HG03378 (cell line): ENCODE results near the gene GNA12.
A peak's percentile ranks its signal among the peaks of the same experiment; 100 is the strongest.

Source experiments
- ATAC-seq: cut with Tn5 transposase; IDR thresholded peaks from one replicate; pipeline ENCODE4 v1.9.1; 2021; ENCODE audit warnings: mild to moderate bottlenecking, moderate library complexity; ENCODE audit not compliant: unreplicated experiment

GNA12 gene

DNA sequence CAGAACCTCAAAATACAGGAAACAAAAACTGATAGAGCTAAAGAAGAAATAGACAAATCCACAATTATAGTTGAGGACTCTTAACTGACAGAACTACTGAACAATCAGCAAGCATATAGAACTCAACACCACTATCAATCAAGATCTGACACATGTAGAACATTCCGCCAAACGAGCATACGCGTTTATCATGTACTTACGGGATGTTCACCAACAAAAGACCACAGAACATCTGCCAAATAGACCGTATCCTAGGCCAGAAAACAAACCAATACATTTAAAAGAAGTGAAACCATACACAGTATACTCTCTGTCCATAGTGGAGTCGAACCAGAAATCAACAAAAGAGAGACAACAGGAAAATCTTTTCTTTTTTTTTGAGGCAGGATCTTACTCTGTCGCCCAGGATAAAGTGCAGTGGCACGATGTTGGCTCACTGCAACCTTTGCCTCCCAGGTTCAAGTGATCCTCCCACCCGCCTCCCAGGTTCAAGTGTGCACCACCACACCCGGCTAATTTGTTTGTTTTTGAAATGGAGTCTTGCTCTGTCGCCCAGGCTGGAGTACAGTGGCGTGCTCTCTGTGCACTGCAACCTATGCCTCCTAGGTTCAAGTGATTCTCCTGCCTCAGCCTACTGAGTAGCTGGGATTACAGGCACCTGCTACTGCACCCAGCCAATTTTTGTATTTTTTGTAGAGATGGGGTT is 5.1 kb downstream of the GNA12 start:
- peak; percentile 74 for ATAC-seq

DNA sequence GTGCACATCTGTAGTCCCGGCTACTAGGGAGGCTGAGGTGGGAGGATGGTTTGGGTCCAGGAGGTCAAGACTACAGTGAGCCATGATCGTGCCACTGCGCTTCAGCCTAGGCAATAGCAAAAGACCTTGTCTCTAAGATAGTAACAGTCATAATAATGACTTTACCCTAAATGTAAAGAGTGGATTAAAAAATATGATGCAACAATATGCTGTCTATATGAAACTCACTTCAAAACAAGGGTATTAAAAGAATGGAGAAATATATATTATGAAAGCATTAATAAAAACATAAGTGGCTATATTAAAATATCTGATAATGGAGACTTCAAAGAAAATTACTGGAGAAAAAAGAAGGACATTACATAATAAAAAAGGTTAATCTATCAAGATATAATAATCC is 5.7 kb downstream of the GNA12 start:
- no peak for ATAC-seq

DNA sequence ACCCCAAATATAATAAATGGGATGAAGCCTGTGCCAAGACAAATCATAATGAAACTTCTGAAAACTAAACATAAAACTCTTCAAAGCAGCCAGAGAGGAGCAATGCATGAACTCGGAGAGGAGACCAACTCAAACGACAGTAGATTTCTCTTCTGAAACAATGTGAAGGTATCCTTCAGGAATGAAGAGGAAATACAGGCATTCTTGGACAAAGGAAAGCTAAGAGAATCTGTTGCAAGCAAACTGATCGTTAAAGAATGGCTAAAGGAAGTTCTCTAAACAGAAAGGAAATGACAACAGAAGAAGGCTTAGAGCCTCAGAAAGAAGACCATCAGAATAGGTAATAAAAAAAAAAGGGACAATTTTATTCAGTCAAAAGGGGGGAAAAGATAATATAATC is 6.6 kb downstream of the GNA12 start:
- no peak for ATAC-seq

DNA sequence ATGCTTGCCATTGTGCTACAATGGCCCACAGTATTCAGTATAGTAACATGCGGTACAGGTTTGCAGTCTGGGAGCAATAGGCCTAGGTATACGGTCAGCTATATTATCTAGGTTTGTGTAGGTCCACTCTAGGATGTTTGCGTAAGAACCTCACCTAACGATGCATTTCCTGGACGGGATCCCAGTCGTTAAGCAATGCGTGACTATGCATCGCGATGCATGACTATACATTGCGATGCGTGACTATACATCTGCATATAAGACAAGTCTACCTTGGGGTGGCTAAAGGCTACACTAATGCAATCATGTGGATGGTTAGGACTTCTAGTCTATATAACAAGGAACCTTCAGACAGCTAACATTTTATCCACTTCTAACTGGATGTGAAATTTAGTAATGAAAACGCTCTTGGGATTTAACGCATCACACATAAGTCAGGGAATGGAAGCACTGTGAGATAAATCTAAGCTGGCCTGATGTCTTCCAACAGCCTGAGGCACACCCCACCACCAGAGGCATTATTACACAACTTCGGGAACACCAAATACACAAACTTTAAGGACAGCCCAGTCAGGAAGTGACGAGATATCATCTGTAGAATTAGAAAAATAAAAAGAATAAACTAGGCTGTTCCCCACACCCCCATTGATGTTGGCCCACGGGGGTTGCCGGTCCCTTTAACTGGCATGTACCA is 9.2 kb downstream of the GNA12 start:
- ATAC-seq, result no peak

DNA sequence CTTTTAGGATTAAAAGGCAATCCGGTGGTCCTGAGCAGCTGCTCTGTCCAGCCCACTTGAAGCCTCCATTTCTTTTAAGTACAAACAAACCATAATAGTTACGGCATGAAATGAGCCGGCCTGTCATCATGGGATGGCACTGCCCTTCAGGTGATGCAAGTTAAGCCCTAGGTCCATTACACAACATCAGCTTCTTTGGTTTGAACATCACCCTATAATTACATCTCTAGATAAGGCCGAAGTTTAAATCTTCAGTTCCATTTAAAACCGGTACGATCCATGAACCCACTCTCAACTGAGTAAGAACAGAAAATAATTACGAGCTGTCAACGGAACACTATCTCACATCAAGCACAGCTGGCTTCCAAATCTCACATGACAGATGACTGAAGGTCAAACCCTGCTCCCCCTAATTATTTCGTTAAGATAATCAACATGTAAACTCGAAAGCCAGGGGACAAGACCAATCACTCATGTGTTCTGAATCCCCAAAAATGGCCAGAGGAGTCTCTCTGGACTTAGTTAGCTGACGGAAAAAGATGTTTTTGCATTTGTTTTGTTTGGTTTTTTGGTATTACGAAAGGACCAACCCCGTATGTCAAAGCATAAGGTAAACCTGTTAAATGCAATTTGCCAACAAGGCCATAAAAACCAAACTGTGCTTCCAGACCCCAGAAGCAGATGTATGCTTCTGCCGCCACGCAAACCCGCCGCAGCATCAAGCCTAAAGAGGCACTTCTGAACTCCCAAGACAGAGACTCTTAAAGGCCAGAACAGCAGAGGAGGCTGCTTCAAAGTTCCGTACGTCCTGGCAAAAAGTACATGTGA is 10.8 kb downstream of the GNA12 start:
- ATAC-seq, result no peak

DNA sequence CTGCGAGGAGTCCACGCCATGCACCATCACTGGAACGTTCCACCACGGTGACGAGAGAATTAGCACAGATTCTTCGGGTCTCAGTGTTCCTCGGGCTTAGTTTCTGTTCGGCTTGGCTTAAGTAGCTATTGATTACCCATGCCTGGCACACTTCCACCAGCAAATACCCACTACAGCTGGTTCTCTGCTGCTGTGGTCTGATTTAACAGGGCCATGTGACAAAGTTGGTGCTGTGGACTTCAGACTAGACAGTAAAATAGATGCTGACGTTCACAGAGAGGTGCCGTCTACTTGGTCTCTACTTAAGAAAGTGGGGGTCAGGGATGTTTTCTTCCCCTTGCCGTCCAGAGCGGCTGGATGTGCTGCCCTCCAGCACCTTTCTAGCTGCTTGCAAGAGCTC is 11.6 kb downstream of the GNA12 start:
- ATAC-seq, result no peak

DNA sequence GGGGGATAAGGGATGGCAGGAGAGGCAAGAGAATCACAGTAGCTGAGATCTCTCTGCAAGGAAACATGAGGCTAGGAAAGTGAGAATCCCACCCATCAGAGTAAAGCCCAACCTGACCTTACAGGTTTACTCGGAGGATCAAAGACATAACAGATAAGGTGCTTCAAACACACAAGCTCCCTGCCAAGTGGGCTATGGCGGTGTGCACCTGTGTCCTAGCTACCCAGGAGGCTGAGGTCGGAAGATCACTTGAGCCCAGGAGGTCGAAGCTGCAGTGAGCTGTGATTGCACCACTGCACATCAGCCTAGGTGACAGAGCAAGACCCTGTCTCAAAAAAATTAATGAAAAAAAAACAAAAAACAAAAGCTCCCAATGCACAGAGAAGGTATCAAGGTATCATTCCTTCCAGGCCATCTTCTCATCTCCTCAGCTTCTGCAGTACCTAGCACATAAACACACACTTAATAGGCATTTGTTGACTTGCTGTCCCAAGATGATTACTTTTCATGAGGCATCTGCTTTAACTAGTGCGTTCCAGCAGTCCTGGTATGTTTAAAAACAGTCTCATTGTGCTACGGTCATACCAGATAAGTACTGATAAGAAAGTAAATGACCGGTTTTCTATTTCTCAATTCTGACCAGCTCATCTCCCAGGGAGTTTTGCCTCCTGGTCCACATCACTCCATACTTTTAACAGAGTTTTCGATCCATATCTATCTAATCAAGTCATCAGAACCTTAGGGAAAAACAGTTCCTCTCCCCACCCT is 13.3 kb downstream of the GNA12 start:
- ATAC-seq, result no peak

DNA sequence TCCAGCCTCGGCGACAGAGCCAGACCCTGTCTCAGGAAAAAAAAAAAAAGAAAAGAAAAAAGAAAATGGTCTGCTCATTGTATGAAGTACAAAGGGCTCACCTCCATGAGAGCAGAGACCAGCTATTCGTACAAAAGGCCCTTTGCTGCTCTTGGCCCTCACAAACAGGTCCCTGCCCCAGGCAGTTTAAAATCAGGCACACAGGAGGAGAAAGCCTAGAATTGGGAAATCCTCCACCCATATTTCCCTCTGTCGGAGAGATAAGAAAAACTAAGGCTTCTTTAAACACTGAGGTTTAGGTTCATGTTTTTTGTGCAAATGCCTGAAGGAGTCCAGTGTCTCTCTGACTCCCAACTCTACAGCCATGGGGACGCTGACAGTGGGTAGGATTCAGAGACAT is 15.1 kb downstream of the GNA12 start:
- ATAC-seq, result no peak

DNA sequence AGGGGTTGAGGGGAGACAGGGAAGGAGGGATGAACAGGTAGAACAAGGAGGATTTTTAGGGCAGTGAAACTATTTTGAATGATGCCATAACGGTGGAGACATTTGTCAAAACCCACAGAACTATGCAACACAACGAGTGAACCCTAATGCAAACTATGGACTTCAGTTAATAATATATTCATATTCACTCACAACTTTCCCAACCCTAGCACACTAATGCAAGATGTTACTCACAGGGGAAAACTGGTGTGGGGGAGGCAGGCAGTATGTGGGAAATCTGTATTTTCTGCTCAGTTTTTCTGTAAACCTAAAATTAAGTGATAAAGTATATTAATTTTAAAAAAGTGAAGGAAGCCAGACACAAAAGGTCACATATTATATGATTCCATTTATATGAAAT is 17.3 kb downstream of the GNA12 start:
- no peak for ATAC-seq

DNA sequence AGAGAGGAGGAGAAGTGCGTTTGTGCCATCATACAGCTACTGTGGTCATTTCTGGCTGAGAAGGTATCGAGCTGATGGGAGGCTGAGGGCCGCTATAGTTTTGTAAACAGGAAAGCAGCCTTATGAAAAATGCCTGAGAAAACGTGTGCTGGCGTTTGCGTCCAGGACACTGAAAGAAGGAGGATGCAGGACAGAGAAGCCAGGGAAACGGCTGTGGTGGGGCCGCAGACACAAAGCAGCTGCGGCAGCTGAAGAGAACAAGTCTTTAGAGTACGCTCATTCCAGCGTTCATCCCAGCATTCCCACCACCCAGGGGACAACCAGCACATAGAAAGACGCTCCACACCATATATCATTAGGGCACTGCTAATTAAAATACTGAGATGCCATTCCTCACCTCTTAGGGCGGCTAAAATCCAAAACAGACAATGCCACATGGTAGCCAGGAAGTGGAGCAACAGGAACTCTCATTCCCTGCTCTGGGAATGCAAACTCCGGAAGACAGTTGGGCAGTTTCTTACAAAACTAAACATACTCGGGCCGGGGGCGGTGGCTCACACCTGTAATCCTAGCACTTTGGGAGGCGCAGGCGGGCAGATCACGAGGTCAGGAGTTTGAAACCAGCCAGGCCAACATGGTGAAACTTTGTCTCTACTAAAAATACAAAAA is 18.4 kb downstream of the GNA12 start:
- ATAC-seq, result no peak

DNA sequence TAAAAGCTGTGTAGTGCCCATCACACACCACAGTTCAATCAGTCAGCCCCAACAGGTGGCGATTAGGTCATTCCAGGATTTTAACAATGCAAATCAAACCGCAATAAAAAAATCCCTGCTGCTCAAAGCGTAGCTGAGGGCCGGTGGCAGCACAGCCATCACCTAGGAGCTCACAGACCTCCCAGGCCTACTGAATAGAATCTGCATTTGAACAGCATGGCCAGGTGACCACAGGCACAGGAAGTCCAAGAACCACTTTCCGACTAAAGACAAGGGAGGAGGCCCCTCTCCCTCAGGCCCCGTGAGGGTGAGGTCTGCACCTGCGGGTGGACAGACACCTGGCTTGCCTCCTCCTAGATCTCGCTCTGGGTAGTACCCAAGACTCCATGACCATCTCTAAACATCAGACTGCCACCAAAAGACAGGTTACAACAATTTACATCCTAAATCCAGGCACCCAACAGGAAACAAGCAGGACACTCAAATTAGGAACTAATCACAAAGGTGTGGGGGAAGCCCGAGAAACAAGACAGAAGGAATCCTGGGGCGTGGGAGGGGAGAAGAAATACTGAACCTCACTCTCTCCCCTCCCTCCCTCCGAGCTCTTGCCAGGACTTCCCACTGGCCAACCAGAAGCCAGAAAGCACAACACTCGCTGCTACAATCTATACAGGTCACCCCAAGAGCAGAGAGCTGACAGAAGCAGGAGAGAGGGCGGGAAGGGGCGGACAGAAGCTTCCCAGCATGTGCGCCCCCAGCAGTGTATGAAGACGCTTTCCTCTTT is 19.2 kb downstream of the GNA12 start:
- ATAC-seq, result no peak

DNA sequence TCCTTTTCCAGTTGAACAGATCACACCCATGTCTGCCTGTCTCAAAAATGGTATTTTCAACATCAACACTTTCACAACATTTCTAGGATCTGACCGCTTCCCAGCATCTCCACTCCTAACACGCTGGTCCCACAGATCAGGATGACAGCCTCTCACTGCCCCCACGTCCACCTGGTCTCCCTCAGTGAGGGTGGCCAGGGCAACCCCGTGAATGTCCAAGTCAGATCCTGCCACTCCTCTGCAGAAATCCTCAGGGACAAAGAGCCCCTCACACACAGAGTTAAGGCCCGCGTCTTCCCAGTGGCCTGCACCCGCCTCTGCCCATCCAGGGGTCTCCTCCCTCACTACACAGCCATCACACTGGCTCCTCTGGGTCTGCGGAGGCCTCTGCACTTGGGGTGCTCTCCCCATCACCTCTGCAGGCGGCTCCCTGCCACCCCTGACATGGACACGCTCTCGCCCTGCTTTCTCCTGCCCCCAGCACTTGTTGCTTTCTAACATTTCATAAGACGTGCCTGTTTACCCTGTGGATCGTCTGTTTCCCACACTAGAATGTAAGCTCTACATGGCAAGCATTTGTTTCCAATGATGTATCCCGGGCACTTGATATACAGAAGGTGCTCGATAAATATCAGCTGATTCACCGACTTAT is 20.0 kb downstream of the GNA12 start:
- ATAC-seq, result no peak

DNA sequence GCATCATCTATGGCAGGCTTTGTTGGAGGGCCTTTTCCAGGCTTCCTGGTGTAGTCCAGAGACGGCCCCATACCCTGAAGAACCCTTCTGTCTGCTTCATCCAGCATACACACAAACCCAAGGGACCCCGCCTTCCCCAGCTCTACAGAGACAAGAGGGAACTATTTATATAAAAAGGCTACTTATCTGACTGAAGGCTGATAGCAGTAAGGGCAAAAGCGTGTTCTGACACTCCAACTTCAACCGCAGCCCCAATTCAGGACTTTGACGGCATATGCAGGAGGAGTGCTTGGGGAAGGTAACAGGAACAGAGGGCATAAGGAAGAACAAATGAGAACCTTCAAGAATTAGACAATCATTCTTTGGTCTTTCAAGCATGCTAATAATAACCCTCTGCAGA is 21.0 kb downstream of the GNA12 start:
- ATAC-seq, result no peak

DNA sequence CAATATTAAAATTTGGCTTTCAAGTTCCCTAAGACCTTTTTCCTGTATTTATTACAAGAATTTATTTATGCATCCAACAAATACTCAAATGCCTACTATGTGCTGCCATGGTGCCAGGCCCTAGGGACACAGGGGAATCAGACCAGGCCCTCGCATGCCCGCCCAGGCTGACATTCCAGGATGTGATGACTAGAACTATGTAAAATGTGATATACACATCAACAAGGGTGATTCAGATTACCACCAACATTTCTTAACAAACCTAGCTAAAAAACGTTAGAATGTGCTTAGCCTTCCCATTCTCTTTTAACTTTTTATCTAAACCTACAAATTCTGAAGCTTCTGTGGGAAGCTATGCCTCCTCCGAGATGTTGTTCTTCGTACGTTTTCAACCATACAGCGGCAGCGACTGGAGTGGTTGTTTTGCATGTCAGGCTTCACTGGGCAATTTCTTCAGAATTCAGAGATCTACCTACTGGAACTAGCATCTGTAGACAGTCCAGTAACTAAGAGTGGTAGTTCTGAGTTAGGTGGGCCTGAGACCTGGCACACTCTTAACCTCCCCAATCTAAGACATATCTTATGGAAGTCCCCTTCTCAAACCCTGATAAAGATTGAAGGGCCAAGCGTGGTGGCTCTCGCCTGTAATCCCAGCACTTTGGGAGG is 22.1 kb downstream of the GNA12 start:
- peak; percentile 51 for ATAC-seq

DNA sequence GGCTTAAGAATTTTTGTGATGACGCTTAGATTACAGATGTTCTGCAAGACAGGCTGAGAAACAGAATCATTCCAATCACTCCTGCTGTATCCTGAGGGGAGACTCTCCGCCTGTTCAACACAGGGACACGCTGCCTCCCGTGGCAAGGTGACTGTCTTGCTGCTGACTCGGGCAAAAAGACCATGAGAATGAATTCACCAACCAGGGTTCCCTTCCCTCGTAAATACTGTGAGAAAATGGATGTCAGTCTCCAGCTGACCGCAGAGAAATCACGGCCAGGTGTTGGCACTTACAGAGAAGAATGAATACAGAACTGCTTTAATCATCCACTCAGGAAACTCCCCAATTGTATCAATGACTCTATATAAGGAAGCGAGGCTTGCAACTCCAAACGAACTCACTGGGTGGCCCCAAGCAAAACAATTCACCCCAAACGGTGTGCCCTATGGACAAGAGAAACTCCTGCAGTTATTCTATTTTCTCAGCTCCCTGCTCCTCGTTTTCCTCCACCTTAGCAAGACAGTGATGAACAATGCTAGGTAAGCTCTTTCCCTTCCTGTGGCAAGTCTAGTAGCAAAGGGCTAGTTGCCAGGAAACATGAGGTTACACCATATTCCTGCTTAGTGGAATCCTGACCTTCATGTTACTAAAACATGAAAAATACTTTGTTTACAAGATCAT is 22.8 kb downstream of the GNA12 start:
- peak; percentile 61 for ATAC-seq

DNA sequence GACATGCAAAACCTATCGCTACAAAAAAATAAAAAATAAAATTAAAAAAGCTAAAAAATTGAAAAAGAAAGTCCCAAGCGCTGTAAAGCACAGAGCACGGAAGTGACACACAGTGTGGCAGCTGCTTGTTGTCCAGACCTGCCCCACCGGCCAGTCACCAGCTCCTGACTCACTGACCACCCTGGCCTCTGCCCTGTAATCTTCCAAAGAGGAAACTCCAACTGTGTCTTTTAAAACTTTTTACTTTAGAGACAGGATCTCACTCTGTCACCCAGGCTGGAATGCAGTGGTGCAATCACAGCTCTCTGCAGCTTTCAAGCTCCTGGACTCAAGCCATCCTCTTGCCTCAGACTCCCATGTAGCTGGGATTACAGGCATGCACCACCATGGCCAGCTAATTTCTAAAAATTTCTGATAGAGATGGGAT is 23.6 kb downstream of the GNA12 start:
- ATAC-seq, result no peak

DNA sequence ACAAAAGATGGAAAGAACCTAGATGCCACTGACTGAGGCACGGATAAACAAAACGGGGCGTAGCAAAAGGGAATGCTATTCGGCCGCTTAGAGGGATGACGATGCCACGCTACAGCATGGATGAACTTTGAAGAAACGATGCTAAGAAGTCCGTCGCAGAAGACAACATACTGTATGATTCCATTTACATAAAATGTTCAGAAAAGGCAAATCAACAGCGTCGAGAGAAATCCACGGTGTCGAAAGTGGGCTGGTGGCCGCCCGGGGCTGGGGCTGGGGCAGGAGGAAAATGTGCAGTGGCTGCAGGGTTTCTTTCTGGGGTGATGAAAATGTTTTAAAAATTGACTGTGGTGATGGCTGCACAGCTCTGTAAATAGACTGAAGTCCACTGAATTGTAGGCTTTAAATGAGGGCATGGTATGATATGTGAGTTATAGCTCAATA is 24.1 kb downstream of the GNA12 start:
- no peak for ATAC-seq
